K562 (cell line): ENCODE measurements around the gene EFNB3. TPM values are rescaled to one million over a fixed set of nuclear protein-coding genes. Genes with fewer than 3 reads are reported as not detected.

Experiments used
- ATF3 ChIP-seq, 2 experiments: fragments of 450-650 bp in 1 of 2; sonication (generic) in 1 of 2; formaldehyde crosslinking in 1 of 2; IDR thresholded peaks in 1 of 2; conservative IDR thresholded peaks in 1 of 2; 2 replicates each; pipeline versions ENCODE4 v1.6.1 to v1.8.1; 2016 to 2023; ENCODE audit warnings: mild to moderate bottlenecking in 2 of 2, moderate library complexity in 2 of 2, inconsistent platforms in 1 of 2, missing genetic modification reagents in 1 of 2
- JUN ChIP-seq, 2 experiments: sonication (generic) in 1 of 2; formaldehyde crosslinking in 1 of 2; IDR thresholded peaks; 2 replicates each; pipeline versions ENCODE4 v1.6.1 to v1.8.0; 2012 to 2022; ENCODE audit warnings: borderline replicate concordance in 2 of 2, mild to moderate bottlenecking in 2 of 2, improper control_type of control experiment in 1 of 2, low read depth in 1 of 2, low read length in 1 of 2, missing genetic modification reagents in 1 of 2
- KLF16 ChIP-seq: IDR thresholded peaks from 2 replicates; pipeline ENCODE4 v1.6.1; 2016; ENCODE audit warnings: antibody characterized with exemption
- MYC ChIP-seq, 2 experiments: fragments of 250-450 bp in 1 of 2; sonication (Bioruptor Pico) in 1 of 2; IDR thresholded peaks; 2 replicates each; pipeline versions ENCODE4 v1.5.1 to v1.6.1; 2012 to 2021; ENCODE audit warnings: low read depth in 2 of 2, borderline replicate concordance in 1 of 2, improper control_type of control experiment in 1 of 2, low read length in 1 of 2, mild to moderate bottlenecking in 1 of 2, moderate library complexity in 1 of 2
- RBFOX2 ChIP-seq: fragments of 200-400 bp; formaldehyde crosslinking; IDR thresholded peaks from 2 replicates; pipeline ENCODE4 v1.6.1; 2017; ENCODE audit warnings: low read depth, mild to moderate bottlenecking, low read length, moderate library complexity
- SP2 ChIP-seq: IDR thresholded peaks from 2 replicates; pipeline ENCODE4 v1.6.1; 2011; ENCODE audit warnings: mild to moderate bottlenecking, low read depth, low read length, moderate library complexity; ENCODE audit not compliant: poor library complexity, severe bottlenecking; ENCODE audit errors: extremely low read depth
- ZBTB40 ChIP-seq, 2 experiments: fragments of 450-650 bp in 1 of 2; sonication (generic) in 1 of 2; formaldehyde crosslinking in 1 of 2; IDR thresholded peaks; 2 replicates each; pipeline versions ENCODE4 v1.7.1 to v1.9.0; 2016 to 2022; ENCODE audit warnings: inconsistent platforms in 1 of 2, mild to moderate bottlenecking in 1 of 2, missing genetic modification reagents in 1 of 2
- ZMIZ1 ChIP-seq, 2 experiments: fragments of 150-350 bp in 1 of 2; IDR thresholded peaks; 2 replicates each; pipeline ENCODE4 v1.6.1; 2012 to 2016; ENCODE audit warnings: low read depth in 2 of 2, low read length in 2 of 2, mild to moderate bottlenecking in 1 of 2, moderate library complexity in 1 of 2
- ZNF511 ChIP-seq: sonication (generic); formaldehyde crosslinking; IDR thresholded peaks from 2 replicates; pipeline ENCODE4 v1.8.0; 2022; ENCODE audit warnings: mild to moderate bottlenecking, missing genetic modification reagents
- polyA plus RNA-seq, 8 experiments: library from polyadenylated mRNA; depleted of rRNA in 4 of 8; stranded (reverse) in 5 of 8; unstranded in 3 of 8; fragments of >200 nt; fragmentation: Nextera tagmentation in 2 of 8; fragmentation: Illumina TruSeq in 1 of 8; extraction: Ambion mirVana in 2 of 8; extraction: Trizol in 1 of 8; gene quantifications; 2 replicates each; pipeline versions ENCODE4 v1.2.1 to v1.2.3, GENCODE V29; 2011 to 2014; ENCODE audit warnings: inconsistent platforms in 1 of 8, missing spikeins in 1 of 8
- total RNA-seq, 7 experiments: library from RNA; depleted of rRNA in 6 of 7; stranded (reverse); fragments of >200 nt in 6 of 7; fragmentation: Illumina TruSeq in 2 of 7; extraction: Trizol in 2 of 7; gene quantifications; 2 replicates each; pipeline versions ENCODE4 v1.2.1 to v1.2.3, GENCODE V29; 2011 to 2021; ENCODE audit warnings: low replicate concordance in 1 of 7

Gene EFNB3
- total and polyA plus RNA-seq, 9 of the 15 experiments (the other 6 are each of a cell fraction or from before 2014, with no cell fraction given) = not detected

- TF ChIP-seq ZBTB40 (IDR thresholded peaks at IDR 0.05) (peak; percentile 80), ZBTB40 (CRISPR knock-in tag; IDR thresholded peaks at IDR 0.05) (no peak), ATF3 (IDR thresholded peaks at IDR 0.05) (peak; percentile 52), ATF3 (CRISPR knock-in tag; conservative IDR thresholded peaks at IDR 0.05) (no peak), KLF16 (peak; percentile 99), JUN (IDR thresholded peaks at IDR 0.05; ENCODE audit: borderline replicate concordance, low read depth, low read length) (peak; percentile 34; the same call in 1 of the 2 replicates), JUN (CRISPR knock-in tag; IDR thresholded peaks at IDR 0.05; ENCODE audit: borderline replicate concordance) (peak; percentile 86; the same call in 1 of the 2 replicates), MYC (IDR thresholded peaks at IDR 0.05; ENCODE audit: low read depth, low read length) (peak; percentile 79), MYC (CRISPR knock-in tag; IDR thresholded peaks at IDR 0.05; ENCODE audit: borderline replicate concordance, low read depth) (no peak), SP2 (no peak), ZNF511 (CRISPR knock-in tag) (peak; percentile 93; the same call in 1 of the 2 replicates), RBFOX2 (peak; percentile 81), ZMIZ1 (IDR thresholded peaks at IDR 0.05; ENCODE audit: low read depth in 2 of 2, low read length in 2 of 2) (0 out of 4 replicates have a peak, but pooled peaks of 1 of the 2 experiments have one; percentile 22)
These were observed 19.3 kb upstream of the EFNB3 start (continued) for GRCh38 chr17:7685533-7686221.
